HEK293 (cell line): ENCODE measurements around the gene CCDC27.
A peak's percentile ranks its signal among the peaks of the same experiment; 100 is the strongest.

Source experiments
- GLI4 ChIP-seq: fragments of 450-650 bp; formaldehyde crosslinking; IDR thresholded peaks from 2 replicates; pipeline ENCODE4 v1.5.1; 2016; ENCODE audit warnings: missing biosample characterization, missing genetic modification characterization
- KLF1 ChIP-seq: fragments of 450-650 bp; formaldehyde crosslinking; IDR thresholded peaks from 2 replicates; pipeline ENCODE4 v1.5.1; 2016; ENCODE audit warnings: missing biosample characterization, missing genetic modification characterization
- KLF17 ChIP-seq: fragments of 450-650 bp; formaldehyde crosslinking; IDR thresholded peaks from 2 replicates; pipeline ENCODE4 v1.5.1; 2016; ENCODE audit warnings: missing biosample characterization, missing genetic modification characterization
- MYNN ChIP-seq: fragments of 450-650 bp; formaldehyde crosslinking; IDR thresholded peaks from 2 replicates; pipeline ENCODE4 v1.5.1; 2016; ENCODE audit warnings: missing biosample characterization, missing genetic modification characterization, borderline replicate concordance
- OSR2 ChIP-seq: fragments of 450-650 bp; formaldehyde crosslinking; IDR thresholded peaks from 2 replicates; pipeline ENCODE4 v1.5.1; 2016; ENCODE audit warnings: missing biosample characterization, missing genetic modification characterization
- PATZ1 ChIP-seq: fragments of 450-650 bp; formaldehyde crosslinking; IDR thresholded peaks from 2 replicates; pipeline ENCODE4 v1.5.1; 2016; ENCODE audit warnings: missing biosample characterization, missing genetic modification characterization
- PRDM4 ChIP-seq: fragments of 450-650 bp; formaldehyde crosslinking; IDR thresholded peaks from 2 replicates; pipeline ENCODE4 v1.5.1; 2017; ENCODE audit warnings: missing biosample characterization, missing genetic modification characterization
- SCRT2 ChIP-seq: fragments of 450-650 bp; formaldehyde crosslinking; IDR thresholded peaks from 2 replicates; pipeline ENCODE4 v1.5.1; 2016; ENCODE audit warnings: missing biosample characterization, missing genetic modification characterization
- TSHZ1 ChIP-seq: fragments of 450-650 bp; formaldehyde crosslinking; IDR thresholded peaks from 2 replicates; pipeline ENCODE4 v1.5.1; 2016; ENCODE audit warnings: missing biosample characterization, missing genetic modification characterization, borderline replicate concordance
- WT1 ChIP-seq: fragments of 450-650 bp; formaldehyde crosslinking; IDR thresholded peaks from 2 replicates; pipeline ENCODE4 v1.5.1; 2016; ENCODE audit warnings: missing biosample characterization, missing genetic modification characterization
- YY1 ChIP-seq: fragments of 450-650 bp; formaldehyde crosslinking; IDR thresholded peaks from 2 replicates; pipeline ENCODE4 v1.5.1; 2018; ENCODE audit warnings: missing biosample characterization, missing genetic modification characterization
- YY2 ChIP-seq: fragments of 450-650 bp; formaldehyde crosslinking; IDR thresholded peaks from 2 replicates; pipeline ENCODE4 v1.5.1; 2016; ENCODE audit warnings: missing biosample characterization, missing genetic modification characterization
- ZBTB10 ChIP-seq: fragments of 450-650 bp; formaldehyde crosslinking; IDR thresholded peaks from 2 replicates; pipeline ENCODE4 v1.5.1; 2016; ENCODE audit warnings: missing biosample characterization, missing genetic modification characterization
- ZBTB17 ChIP-seq: fragments of 450-650 bp; formaldehyde crosslinking; IDR thresholded peaks from 2 replicates; pipeline ENCODE4 v1.5.1; 2016; ENCODE audit warnings: missing biosample characterization, missing genetic modification characterization
- ZBTB20 ChIP-seq: fragments of 450-650 bp; formaldehyde crosslinking; IDR thresholded peaks from 2 replicates; pipeline ENCODE4 v1.5.1; 2016; ENCODE audit warnings: missing biosample characterization, missing genetic modification characterization
- ZBTB6 ChIP-seq: fragments of 450-650 bp; formaldehyde crosslinking; IDR thresholded peaks from 2 replicates; pipeline ENCODE4 v1.5.1; 2017; ENCODE audit warnings: missing biosample characterization, missing genetic modification characterization
- ZBTB8A ChIP-seq: fragments of 450-650 bp; formaldehyde crosslinking; IDR thresholded peaks from 2 replicates; pipeline ENCODE4 v1.5.1; 2016; ENCODE audit warnings: missing biosample characterization, missing genetic modification characterization
- ZEB2 ChIP-seq: fragments of 450-650 bp; formaldehyde crosslinking; IDR thresholded peaks from 2 replicates; pipeline ENCODE4 v1.5.1; 2016; ENCODE audit warnings: missing biosample characterization, missing genetic modification characterization
- ZIC2 ChIP-seq: fragments of 450-650 bp; formaldehyde crosslinking; IDR thresholded peaks from 2 replicates; pipeline ENCODE4 v1.5.1; 2016; ENCODE audit warnings: missing biosample characterization, missing genetic modification characterization
- ZNF202 ChIP-seq: fragments of 450-650 bp; formaldehyde crosslinking; IDR thresholded peaks from 2 replicates; pipeline ENCODE4 v1.5.1; 2016; ENCODE audit warnings: missing biosample characterization, missing genetic modification characterization, borderline replicate concordance
- ZNF223 ChIP-seq: fragments of 450-650 bp; formaldehyde crosslinking; IDR thresholded peaks from 2 replicates; pipeline ENCODE4 v1.5.1; 2016; ENCODE audit warnings: missing biosample characterization, missing genetic modification characterization
- ZNF24 ChIP-seq: fragments of 450-650 bp; formaldehyde crosslinking; IDR thresholded peaks from 2 replicates; pipeline ENCODE4 v1.5.1; 2016; ENCODE audit warnings: missing biosample characterization, missing genetic modification characterization
- ZNF324 ChIP-seq: fragments of 450-650 bp; formaldehyde crosslinking; IDR thresholded peaks from 2 replicates; pipeline ENCODE4 v1.5.1; 2016; ENCODE audit warnings: missing biosample characterization, missing genetic modification characterization
- ZNF394 ChIP-seq: fragments of 450-650 bp; formaldehyde crosslinking; IDR thresholded peaks from 2 replicates; pipeline ENCODE4 v1.5.1; 2016; ENCODE audit warnings: missing biosample characterization, missing genetic modification characterization, mild to moderate bottlenecking, moderate library complexity, borderline replicate concordance
- ZNF423 ChIP-seq: fragments of 450-650 bp; formaldehyde crosslinking; IDR thresholded peaks from 2 replicates; pipeline ENCODE4 v1.5.1; 2016; ENCODE audit warnings: missing biosample characterization, missing genetic modification characterization
- ZNF501 ChIP-seq: fragments of 450-650 bp; formaldehyde crosslinking; IDR thresholded peaks from 2 replicates; pipeline ENCODE4 v1.5.1; 2016; ENCODE audit warnings: missing biosample characterization, missing genetic modification characterization
- ZNF670 ChIP-seq: fragments of 450-650 bp; formaldehyde crosslinking; IDR thresholded peaks from 2 replicates; pipeline ENCODE4 v1.5.1; 2016; ENCODE audit warnings: missing biosample characterization, missing genetic modification characterization, low read depth
- ZNF747 ChIP-seq: fragments of 450-650 bp; formaldehyde crosslinking; IDR thresholded peaks from 2 replicates; pipeline ENCODE4 v1.5.1; 2016; ENCODE audit warnings: missing biosample characterization, missing genetic modification characterization
- ZNF768 ChIP-seq: fragments of 450-650 bp; formaldehyde crosslinking; IDR thresholded peaks from 2 replicates; pipeline ENCODE4 v1.5.1; 2018; ENCODE audit warnings: missing biosample characterization, mild to moderate bottlenecking, missing genetic modification characterization

The CCDC27 gene

GRCh38 chr1:3702528-3702927 lies 49.7 kb upstream of the CCDC27 start (continued):
- TF ChIP-seq SCRT2, result 0 out of 2 replicates have a peak, but pooled peaks have one; percentile 13
- no peak for TF ChIP-seq ZNF202
- no peak for TF ChIP-seq WT1 (tag by site-specific recombination)
- TF ChIP-seq ZBTB8A (tag by site-specific recombination), result peak; percentile 82
- no peak for TF ChIP-seq ZNF24 (tag by site-specific recombination)
- TF ChIP-seq ZBTB20 (tag by site-specific recombination), result peak; percentile 73
- TF ChIP-seq ZBTB6, result peak; percentile 79; the same call in 1 of the 2 replicates
- peak; percentile 79 for TF ChIP-seq OSR2 (tag by site-specific recombination)
- no peak for TF ChIP-seq ZNF670 (tag by site-specific recombination)
- peak; percentile 88 for TF ChIP-seq ZIC2 (tag by site-specific recombination)
- TF ChIP-seq ZNF223 (tag by site-specific recombination), result no peak
- no peak for TF ChIP-seq YY1 (tag by site-specific recombination)
- TF ChIP-seq ZNF423 (tag by site-specific recombination), result 0 out of 2 replicates have a peak, but pooled peaks have one; percentile 35
- no peak for TF ChIP-seq ZEB2 (tag by site-specific recombination)
- TF ChIP-seq ZBTB17 (tag by site-specific recombination), result no peak
- TF ChIP-seq ZNF324 (tag by site-specific recombination), result no peak
- TF ChIP-seq MYNN (tag by site-specific recombination), result no peak
- TF ChIP-seq PATZ1, result 0 out of 2 replicates have a peak, but pooled peaks have one; percentile 34
- TF ChIP-seq ZNF768, result no peak
- no peak for TF ChIP-seq ZNF747
- no peak for TF ChIP-seq ZNF394 (tag by site-specific recombination)
- peak; percentile 32; the same call in 1 of the 2 replicates for TF ChIP-seq KLF1 (tag by site-specific recombination)
- TF ChIP-seq TSHZ1, result no peak
- no peak for TF ChIP-seq ZNF501 (tag by site-specific recombination)
- TF ChIP-seq GLI4, result no peak
- TF ChIP-seq PRDM4 (tag by site-specific recombination), result no peak
- no peak for TF ChIP-seq YY2 (tag by site-specific recombination)
- TF ChIP-seq ZBTB10 (tag by site-specific recombination), result no peak
- peak; percentile 23; the same call in 1 of the 2 replicates for TF ChIP-seq KLF17
